Osteoblast (primary cell): Measurements from ENCODE around the gene LARP4B. TPM values are rescaled to one million over a fixed set of nuclear protein-coding genes. Genes with fewer than 3 reads are reported as not detected.

Source experiments
- DNase-seq: peaks from one replicate; pipeline ENCODE4 v3.0.0; 2011; ENCODE audit warnings: low spot score, mixed read lengths; ENCODE audit not compliant: insufficient read length; ENCODE audit errors: missing footprints
- H2AFZ ChIP-seq: 2 replicates; pipeline ENCODE4 v1.6.0; 2011; ENCODE audit warnings: mild to moderate bottlenecking, low read length
- H3K27ac ChIP-seq: 2 replicates; pipeline ENCODE4 v1.5.1; 2011; ENCODE audit warnings: mild to moderate bottlenecking, low read depth, low read length, moderate library complexity
- H3K27me3 ChIP-seq: 2 replicates; pipeline ENCODE4 v1.6.0; 2012; ENCODE audit warnings: mild to moderate bottlenecking, control low read depth, inconsistent platforms, low read length, moderate library complexity; ENCODE audit not compliant: insufficient read depth
- H3K36me3 ChIP-seq: 2 replicates; pipeline ENCODE4 v1.5.1; 2011; ENCODE audit warnings: mild to moderate bottlenecking, low read length, control low read depth, moderate library complexity; ENCODE audit not compliant: insufficient read depth
- H3K4me1 ChIP-seq: 2 replicates; pipeline ENCODE4 v1.5.1; 2011; ENCODE audit warnings: mild to moderate bottlenecking, low read length, control low read depth, moderate library complexity; ENCODE audit not compliant: insufficient read depth
- H3K4me2 ChIP-seq: 2 replicates; pipeline ENCODE4 v1.6.0; 2011; ENCODE audit warnings: mild to moderate bottlenecking, low read length; ENCODE audit not compliant: insufficient read depth
- H3K4me3 ChIP-seq: fragments of 200-600 bp; sonication (generic); 3 replicates; pipeline ENCODE4 v1.5.1; 2012; ENCODE audit warnings: mild to moderate bottlenecking, low read length, inconsistent platforms; ENCODE audit not compliant: insufficient read depth
- H3K79me2 ChIP-seq: 2 replicates; pipeline ENCODE4 v1.6.0; 2012; ENCODE audit warnings: mild to moderate bottlenecking, low read length, control low read depth, inconsistent platforms; ENCODE audit not compliant: insufficient read depth
- H3K9me3 ChIP-seq: 2 replicates; pipeline ENCODE4 v1.5.1; 2011; ENCODE audit warnings: low read depth, low read length, control low read depth
- H4K20me1 ChIP-seq: 2 replicates; pipeline ENCODE4 v1.6.0; 2012; ENCODE audit warnings: mild to moderate bottlenecking, low read length, control low read depth; ENCODE audit not compliant: insufficient read depth
- total RNA-seq: library from RNA; depleted of rRNA; stranded (reverse); fragments of >200 nt; gene quantifications from 2 replicates; pipeline ENCODE4 v1.2.3, GENCODE V29; 2012
- TF ChIP-seq, protein P1 (sequence below): IDR thresholded peaks from 2 replicates; pipeline ENCODE4 v1.5.1; 2011; ENCODE audit warnings: mild to moderate bottlenecking, low read depth, low read length, moderate library complexity; ENCODE audit errors: extremely low read depth

Gene LARP4B
- total RNA-seq, 1 donor, result 46.0 TPM

DNA sequence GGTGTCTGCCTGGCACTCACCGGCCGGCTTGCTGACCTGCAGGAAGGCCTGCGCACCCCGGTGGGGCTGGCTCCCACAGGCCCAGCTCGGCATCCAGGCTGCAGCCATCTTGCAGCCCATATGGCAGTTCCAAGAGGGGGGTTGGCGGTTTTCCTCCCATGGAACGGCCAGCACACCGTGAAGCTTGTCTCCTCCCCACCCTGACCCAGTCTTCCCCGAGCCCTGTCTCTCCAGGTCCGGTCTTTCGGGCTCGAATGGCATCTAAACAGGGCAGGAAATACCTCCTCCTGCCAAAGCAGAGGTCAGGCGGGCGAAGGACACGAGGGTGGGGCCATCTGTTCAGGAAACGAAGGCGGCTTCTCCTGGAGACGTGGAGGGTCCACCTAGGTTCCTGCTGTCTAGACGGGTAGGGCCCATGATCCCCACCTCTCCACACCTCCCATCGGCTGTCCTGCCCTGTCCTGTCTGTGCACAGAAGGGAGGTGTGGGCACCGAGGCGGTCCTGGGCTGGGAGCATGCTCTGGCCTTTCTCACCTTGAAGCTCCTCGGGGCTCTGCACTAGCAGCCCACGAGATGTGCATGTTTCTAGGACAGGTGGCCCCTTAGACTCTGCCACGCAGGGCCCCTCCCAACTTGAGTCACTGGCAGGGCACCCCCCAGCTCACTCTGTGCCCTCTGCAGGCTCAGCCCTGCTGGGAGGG, 128.3 kb downstream of the LARP4B start:
- H3K4me2 ChIP-seq, result no peak overlapping the region
- no peak overlapping the region for H3K27ac ChIP-seq
- no peaks in the 10 kb centered on the region for H3K9me3 ChIP-seq
- TF ChIP-seq, protein P1, sequence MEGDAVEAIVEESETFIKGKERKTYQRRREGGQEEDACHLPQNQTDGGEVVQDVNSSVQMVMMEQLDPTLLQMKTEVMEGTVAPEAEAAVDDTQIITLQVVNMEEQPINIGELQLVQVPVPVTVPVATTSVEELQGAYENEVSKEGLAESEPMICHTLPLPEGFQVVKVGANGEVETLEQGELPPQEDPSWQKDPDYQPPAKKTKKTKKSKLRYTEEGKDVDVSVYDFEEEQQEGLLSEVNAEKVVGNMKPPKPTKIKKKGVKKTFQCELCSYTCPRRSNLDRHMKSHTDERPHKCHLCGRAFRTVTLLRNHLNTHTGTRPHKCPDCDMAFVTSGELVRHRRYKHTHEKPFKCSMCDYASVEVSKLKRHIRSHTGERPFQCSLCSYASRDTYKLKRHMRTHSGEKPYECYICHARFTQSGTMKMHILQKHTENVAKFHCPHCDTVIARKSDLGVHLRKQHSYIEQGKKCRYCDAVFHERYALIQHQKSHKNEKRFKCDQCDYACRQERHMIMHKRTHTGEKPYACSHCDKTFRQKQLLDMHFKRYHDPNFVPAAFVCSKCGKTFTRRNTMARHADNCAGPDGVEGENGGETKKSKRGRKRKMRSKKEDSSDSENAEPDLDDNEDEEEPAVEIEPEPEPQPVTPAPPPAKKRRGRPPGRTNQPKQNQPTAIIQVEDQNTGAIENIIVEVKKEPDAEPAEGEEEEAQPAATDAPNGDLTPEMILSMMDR, result no peak
- no peaks in the 10 kb centered on the region for H3K79me2 ChIP-seq
- H4K20me1 ChIP-seq, result peaks cover 13% of the 10 kb centered on the region
- H3K36me3 ChIP-seq, result peaks cover 16% of the 10 kb centered on the region
- H3K27me3 ChIP-seq, result no peaks in the 10 kb centered on the region
- H3K4me3 ChIP-seq, result no peak overlapping the region
- DNase-seq, result peak; percentile 34
- no peaks in the 10 kb centered on the region for H3K4me1 ChIP-seq
- no peak overlapping the region for H2AFZ ChIP-seq

DNA sequence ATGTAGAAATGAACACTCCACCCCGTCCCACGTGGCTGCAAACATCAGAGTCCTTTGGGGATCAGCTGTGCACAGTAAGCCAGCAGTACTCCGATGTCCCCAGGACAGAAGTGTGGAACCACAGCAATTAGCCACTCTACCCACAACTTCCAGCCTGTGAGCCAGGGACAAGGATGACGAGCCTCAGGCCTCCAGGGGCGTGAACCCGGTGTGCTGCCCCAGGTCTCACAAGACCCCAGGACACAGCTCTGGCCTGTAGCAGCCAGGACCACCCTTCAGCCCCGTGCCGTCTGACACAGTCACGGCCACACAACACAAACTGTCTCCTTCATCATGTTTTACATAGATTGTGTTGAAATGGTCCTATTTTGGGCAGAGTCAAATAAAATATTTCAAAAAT, 129.0 kb downstream of the LARP4B start:
- TF ChIP-seq, protein P1, result no peak
- DNase-seq, result peak; percentile 27
- H3K79me2 ChIP-seq, result no peaks in the 10 kb centered on the region

DNA sequence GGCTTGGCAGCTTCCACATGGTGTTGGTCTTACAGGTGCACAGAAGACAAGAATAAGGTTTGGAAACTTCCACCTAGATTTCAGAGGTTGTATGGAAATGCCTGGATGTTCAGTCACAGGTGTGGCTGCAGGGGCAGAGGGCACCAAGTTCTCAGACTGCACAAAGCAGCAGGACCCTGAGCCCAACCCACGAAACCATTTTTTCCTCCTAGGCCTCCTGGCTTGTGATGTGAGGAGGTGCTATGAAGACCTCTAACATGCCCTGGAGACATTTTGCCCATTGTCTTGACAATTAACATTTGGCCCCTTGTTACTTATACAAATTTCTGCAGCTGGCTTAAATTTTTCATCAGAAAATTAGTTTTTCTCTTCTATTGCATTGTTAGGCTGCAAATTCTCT, 134.3 kb downstream of the LARP4B start:
- TF ChIP-seq, protein P1, result no peak
- Histone ChIP-seq H3K4me2 (no peak overlapping the region), H3K79me2 (no peaks in the 10 kb centered on the region), H3K27me3 (no peaks in the 10 kb centered on the region), H4K20me1 (no peaks in the 10 kb centered on the region), H3K36me3 (no peaks in the 10 kb centered on the region), H3K27ac (no peak overlapping the region), H3K4me1 (no peaks in the 10 kb centered on the region), H3K9me3 (no peaks in the 10 kb centered on the region), H3K4me3 (no peak overlapping the region), H2AFZ (no peak overlapping the region)
- DNase-seq, result no peak

More for the DNA sequence above, 129.0 kb downstream of the LARP4B start:
- peaks cover 9% of the 10 kb centered on the region for H3K36me3 ChIP-seq
- H3K4me2 ChIP-seq, result no peak overlapping the region
- H3K9me3 ChIP-seq, result no peaks in the 10 kb centered on the region
- no peaks in the 10 kb centered on the region for H3K4me1 ChIP-seq
- peaks cover 8% of the 10 kb centered on the region for H4K20me1 ChIP-seq
- no peak overlapping the region for H3K27ac ChIP-seq
- H2AFZ ChIP-seq, result no peak overlapping the region
- no peak overlapping the region for H3K4me3 ChIP-seq
- no peaks in the 10 kb centered on the region for H3K27me3 ChIP-seq

DNA sequence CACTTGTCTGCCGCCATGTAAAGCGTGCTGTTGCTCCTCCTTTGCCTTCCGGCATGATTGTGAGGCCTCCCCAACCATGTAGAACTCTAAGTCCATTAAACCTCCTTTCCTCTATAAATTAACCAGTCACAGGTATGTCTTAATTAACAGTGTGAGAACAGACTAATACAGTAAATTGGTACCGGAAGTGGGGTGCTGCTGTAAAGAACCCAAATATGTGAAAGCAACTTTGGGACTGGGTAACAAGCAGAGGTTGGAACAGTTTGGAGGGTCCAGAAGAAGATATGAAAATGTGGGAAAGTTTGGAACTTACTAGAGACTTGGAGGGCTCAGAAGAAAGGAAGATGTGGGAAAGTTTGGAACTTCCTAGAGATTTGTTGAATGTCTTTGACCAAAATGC, 135.3 kb downstream of the LARP4B start:
- no peak for DNase-seq
- Histone ChIP-seq H3K4me3 (no peak overlapping the region), H3K9me3 (no peaks in the 10 kb centered on the region), H3K27me3 (no peaks in the 10 kb centered on the region), H3K4me1 (no peaks in the 10 kb centered on the region), H4K20me1 (no peaks in the 10 kb centered on the region), H3K4me2 (no peak overlapping the region), H3K27ac (no peak overlapping the region), H3K36me3 (no peaks in the 10 kb centered on the region), H3K79me2 (no peaks in the 10 kb centered on the region), H2AFZ (no peak overlapping the region)
- TF ChIP-seq, protein P1, result no peak
